NCI-H2107 (cell line): ENCODE data around the gene SPON2.

Experiments
- DNase-seq: peaks from one replicate; lab custom pipeline; 2025; lab: John Stamatoyannopoulos, UW

The SPON2 gene

DNA sequence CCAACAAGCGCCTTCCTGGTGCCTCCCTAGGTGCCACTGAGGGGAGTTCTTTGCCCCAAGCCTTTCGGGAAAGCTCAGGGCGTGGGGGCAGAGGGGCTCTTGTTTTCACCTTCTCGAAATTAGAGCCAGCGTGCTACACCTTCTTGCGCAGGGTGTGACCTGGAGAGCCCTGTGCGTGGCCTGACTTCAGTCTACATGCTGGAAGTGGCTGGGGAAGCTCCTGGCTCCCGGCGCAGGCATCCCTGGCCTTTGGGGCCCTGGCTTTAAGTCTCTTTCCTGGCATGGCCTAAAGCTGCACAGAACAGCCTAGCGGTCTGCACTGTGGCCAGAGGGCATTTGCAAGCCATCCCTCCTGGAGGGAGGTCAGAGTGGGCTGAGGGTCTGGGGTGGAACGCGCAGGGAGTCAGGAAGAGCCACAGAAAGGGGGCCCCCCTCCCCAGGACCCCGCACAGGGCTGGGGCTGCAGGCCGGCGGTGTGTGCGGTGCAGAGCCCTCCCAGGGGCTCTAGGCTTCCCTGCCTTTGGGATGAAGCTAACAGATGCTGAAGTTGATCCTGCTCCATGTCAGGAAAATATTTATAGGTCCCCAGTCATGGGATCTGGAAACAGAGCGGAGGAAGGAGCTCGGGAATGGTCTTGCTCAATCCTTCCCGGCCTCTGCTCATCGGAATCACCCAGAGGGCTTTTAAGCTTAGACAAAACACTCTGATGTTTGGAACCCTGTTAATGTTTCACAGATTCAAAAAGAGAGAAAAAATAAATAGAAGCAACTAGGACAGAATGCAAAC is 781 bp upstream of the SPON2 start:
- no peak for DNase-seq

DNA sequence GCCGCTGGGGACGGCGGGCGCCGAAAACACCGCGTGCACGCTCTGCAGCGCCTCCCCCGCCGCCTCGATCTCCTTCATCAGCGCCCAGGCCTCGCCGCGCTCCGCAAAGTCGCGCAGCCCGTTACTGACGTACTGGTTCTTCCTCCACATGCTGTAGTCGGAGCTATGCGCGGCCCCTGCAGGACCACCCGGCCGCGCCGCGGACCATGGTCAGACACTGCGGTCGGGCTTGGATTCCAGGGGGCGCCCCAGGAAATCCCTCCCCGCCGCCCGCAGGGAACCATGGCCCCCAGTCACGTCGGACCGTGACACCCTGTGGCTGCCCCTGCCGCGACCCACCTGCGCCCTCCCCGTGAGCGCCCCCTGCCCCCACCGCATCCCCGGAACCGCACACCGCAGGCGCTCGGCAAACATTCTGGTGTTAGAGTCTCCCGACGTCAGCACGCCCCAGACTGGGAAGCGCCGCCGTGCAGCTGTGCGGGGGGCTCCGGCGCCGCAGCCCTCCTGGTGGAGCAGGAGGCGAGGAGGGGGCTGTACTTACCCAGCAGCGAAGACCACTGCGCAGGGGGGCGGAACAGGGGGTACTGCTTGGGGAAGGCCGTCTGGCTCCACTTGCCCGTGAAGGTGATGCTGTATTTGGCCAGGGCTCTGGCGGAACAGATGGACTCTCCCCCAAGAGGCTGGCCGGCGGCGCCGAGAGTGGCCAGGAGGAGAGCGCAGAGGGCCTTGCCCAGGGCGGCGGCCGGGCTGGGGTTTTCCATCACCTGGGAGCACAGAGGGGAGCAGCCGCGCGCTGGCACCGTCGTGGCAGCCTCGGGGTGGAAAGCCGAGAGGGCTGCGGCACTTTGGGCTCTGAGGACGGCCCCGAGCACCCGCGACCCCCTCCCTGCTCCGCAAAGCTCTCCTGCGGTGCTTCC is 814 bp downstream of the SPON2 start:
- no peak for DNase-seq

DNA sequence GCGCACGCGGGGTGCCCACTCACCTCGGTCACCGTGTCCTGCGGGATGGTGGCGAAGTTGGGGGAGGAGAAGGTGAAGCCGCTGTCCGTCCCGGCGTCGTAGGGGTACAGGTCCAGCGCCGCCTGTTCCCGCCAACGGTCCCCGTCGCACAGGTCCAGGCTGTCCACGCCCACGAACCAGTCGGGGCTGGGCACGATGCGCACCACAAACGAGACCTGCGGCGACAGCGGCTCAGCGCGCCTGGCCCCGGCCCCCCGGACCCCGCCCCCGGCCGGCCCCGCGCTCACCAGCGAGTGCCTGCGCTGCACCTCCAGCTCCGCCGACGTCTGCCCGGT is 1.4 kb downstream of the SPON2 start:
- no peak for DNase-seq

GRCh38 chr4:1170156-1170975 is 2.0 kb downstream of the SPON2 start:
- DNase-seq, result no peak

- no peak for DNase-seq
Observed at GRCh38 chr4:1169691-1170096, 2.7 kb downstream of the SPON2 start.

GRCh38 chr4:1169171-1169671 is 3.2 kb downstream of the SPON2 start:
- no peak for DNase-seq

DNA sequence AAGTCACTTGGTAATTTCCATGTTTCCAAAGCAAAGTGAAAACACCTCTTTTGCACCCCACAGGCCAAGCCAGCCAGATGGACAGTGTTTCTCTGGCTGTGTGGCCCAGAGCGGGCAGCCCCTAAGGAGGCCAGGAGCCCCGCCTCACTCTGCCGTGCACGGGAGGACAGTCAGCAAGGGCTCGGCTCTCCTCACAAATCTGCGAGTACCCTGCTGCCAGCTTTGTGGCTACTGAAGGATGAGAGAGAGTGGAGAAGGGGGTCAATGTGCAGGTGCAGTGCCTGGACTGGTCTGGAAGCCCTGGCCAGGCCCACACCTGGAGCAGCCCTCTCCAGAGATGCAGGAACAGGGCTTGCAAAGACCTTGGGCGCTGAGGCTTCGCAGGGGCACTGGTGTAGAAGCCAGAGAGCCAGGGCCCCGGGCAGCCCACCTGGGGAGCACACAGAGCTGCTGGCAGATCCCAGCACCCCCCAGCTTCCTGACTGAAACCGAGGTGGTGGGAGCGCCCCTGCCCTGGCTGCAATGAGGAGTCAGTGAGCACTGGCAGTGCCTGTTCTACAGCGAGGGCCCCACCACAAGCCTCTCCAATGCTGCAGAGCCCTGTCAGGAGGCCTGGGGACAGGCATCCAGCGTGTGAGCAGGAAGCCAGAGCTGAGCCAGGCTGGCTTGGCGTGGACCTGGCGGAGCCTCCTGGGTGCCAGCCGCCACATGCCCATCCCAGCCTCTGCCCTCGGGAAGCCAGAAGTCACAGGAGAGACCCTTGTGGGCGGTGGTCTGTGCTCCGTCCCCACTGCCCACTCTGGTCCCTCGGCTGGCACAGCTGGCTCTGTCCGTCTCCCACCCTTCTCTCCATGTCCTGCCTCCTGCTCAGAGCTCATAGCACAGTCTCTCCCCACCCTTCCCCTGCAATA is 3.9 kb downstream of the SPON2 start:
- DNase-seq, result no peak

DNA sequence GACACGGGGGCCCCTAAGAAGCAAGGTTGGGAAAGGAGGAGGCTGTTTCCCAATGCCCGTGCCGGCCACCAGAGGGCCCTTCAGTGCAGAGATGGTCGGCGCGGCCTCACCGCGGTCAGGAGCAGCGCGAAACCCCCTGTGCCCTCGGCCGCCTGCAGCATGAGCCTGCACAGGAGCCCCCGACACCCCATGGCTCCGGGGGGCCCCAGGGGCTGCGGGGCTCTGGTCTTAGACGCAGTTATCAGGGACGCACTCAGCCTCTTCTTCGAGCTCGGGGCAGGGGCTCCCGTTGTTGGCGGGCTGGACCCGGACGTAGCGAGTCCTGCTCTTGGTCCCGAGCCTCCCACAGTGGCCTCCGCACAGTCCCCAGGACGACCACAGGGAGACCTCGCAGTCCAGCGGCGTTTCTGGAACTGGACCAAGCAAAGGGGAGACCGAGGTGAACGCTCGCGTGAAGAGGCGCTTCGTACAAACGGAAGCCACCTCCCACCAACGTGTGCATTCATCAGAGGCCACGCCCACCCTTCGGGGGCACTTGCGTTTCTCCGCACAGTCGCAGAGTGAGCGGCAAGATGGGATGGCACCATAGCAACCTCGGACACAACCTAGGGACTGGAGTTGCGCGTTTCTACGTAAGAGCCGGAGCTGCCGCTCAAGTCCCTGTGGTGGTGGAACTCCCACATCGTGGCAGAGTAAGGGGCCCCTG is 5.0 kb downstream of the SPON2 start:
- peak; percentile 41 for DNase-seq

DNA sequence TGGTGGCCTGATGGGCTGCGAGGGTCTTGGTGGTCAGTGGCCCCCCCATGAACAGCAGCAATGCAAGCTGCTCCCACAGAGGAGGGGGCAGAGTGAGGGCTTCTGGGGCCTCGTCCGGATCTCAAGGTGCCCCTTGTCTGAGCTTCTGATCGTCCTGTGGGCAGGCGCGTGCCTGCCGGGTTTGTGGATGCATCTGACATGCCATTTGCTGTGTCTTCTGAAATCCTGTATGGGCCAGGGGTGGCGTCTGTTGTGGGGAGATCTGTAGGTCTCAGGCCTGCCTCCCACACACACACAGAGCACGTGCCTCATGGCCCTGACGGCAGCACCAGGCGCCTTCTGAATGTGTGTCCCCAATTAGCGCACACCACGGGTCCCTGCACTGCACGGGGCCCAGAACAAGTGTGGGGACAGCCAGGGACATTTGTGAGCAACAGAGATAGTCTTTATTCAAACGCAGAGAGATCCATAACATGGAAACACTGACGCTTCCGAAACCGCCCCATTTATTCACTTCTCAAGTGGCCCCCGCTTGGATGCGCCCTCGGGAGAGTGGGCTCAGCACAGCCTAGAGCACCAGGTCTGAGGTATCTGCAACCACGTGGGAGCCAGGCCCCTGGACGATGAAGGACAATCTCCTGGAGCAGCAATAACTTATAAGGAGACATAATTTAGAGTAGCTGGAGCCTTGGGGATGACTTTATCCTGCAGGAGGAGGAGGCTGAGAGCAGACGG is 5.7 kb downstream of the SPON2 start:
- DNase-seq, result no peak

DNA sequence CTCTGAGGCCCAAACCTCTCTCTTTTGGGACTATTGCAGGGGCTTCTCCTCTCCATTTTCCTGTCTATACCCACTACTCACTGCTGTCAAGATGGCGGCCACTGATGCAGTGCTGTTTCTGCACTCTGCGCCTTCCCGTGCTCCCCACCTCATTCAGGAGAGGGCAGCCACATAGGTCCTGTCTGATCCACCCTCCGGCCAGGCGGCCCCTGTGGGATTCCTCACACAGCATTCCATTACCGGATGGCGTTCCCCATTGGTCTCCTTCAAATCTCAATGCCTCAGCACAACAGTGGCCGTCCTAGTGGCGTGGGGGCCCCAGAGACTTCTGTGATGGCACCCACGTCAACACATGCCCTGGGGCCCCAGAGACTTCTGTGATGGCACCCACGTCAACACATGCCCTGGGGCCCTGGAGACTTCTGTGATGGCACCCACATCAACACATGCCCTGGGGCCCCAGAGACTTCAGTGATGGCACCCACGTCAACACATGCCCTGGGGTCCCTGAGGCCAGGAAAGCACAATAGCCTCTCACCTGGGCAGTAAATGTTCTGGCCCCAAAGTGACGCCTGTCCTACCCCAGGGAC is 7.3 kb downstream of the SPON2 start:
- no peak for DNase-seq

GRCh38 chr4:1164444-1164843 is 7.9 kb downstream of the SPON2 start:
- DNase-seq, result no peak

DNA sequence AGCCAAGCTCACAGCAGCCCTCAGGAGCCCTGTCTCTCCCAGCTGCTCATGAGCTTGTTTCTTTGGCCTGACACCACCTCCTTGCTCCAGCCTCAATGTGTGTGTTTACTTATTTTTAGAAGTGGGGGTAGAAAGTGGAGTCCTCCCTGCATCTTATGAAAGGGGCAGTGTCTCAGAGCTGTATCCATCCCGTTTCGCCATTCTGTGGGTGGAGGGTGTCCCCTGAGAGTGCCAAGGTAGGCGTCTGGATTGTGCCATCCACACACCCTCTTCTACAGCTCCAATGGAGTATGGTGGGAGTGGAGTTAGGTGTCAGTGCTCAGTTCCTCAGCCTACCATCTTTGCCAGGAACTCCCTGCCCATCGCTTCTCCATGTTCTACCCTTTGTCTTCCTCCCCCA is 8.3 kb downstream of the SPON2 start:
- DNase-seq, result no peak

- DNase-seq, result no peak
Observed at GRCh38 chr4:1160351-1160750, 12.0 kb downstream of the SPON2 start.

GRCh38 chr4:1156069-1156468 is 16.3 kb downstream of the SPON2 start:
- DNase-seq, result no peak

- DNase-seq, result no peak
Observed at GRCh38 chr4:1155314-1155713, 17.1 kb downstream of the SPON2 start.

- DNase-seq, result no peak
Observed at GRCh38 chr4:1154523-1155182, 17.7 kb downstream of the SPON2 start.

DNA sequence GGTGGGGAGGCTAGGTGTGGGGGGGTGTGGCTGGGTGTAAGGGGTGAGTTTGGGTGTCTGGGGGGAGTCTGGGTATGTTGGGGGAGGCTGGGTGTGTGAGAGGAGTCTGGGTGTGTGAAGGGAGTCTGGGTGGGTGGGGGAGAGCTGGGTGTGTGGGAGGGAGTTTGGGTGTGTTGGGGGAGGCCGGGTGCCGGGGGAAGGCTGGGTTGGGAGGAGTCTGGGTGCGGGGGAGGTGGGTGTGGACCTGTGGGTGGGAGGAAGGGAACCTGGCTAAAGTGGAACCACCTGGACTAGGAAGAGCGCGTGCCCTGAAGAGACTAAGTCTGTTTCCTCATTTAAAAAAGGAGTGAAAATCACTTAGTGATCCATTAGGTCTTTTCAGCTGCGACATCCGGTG is 18.3 kb downstream of the SPON2 start:
- no peak for DNase-seq

DNA sequence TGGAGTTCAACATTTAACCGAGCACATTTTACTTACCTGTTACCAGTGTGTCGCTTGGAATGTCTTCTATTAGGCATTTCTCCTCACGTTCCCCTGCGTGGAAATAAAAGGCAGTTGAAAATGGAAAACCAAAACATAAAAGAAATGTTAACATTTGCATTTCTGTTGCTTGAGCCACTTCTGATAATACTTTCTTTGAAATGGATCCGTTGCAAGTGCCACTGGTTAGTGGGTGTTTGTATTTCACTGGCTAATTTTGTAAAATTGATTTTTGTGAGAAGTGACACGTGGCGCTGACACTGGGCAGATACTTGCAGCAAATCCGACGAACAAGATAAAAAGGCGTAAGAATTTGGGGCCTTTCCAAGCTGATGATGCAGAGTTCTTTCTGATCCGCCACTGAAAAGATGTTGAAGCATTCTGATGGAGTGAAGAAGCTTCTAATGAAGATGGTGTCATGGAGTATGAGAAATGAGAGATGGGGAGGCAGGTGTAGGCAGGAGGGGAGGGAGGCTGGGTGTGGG is 18.8 kb downstream of the SPON2 start:
- no peak for DNase-seq

- DNase-seq, result no peak
Observed at GRCh38 chr4:1152290-1152689, 20.1 kb downstream of the SPON2 start.
